Stimulated activated CD4-positive, alpha-beta T cell treated with anti-CD3 and anti-CD28 coated beads, Interleukin-12 subunit alpha, Interleukin-12 subunit beta, amount 100 ng/mL, for 24 hours (primary cell): ENCODE data around the gene WDR44.
A peak's percentile ranks its signal among the peaks of the same experiment; 100 is the strongest.
"Not testable (repeated sequence)": the region's sequence is repeated elsewhere in the genome, so short reads cannot be mapped to it uniquely, and the experiment has no call there.

Source experiments
- DNase-seq, 2 experiments: peaks; one replicate each; pipeline ENCODE4 v3.0.0-alpha.2; 2020; ENCODE audit warnings: low read depth in 2 of 2

The WDR44 gene

GRCh38 chrX:118482384-118482783 is 136.5 kb downstream of the WDR44 start:
- not testable (repeated sequence) for DNase-seq

DNA sequence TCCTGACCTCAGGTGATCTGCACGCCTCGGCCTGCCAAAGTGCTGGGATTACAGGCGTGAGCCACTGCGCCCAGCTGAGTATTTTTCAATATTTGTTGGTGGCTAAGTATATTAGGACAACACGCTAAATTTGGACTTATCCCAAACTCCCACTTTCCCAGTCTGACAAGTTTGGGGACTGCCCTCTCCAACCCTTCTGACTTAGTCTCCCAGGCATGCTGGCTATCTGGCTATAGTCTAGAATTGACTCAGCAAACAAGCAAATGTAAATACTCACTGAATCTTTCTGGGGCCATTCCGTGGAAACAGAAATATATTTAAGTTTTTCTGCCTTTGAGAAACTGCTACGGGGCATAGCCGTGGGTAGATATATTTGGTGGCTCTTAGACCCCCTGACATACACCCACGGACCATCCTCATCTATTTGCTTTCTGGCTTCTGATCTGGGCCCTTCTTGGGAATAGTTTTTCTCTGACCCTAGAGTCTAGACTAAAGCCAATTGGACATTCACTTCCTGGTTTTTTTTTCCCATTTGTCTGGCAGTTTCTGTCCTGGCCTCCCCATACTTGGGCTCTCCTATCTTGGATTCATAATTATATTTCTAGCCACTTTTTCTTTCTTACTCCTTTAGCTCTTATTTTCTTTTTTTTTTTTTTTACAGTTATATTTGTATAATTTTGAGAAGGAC is 138.5 kb downstream of the WDR44 start:
- no peak for DNase-seq

DNA sequence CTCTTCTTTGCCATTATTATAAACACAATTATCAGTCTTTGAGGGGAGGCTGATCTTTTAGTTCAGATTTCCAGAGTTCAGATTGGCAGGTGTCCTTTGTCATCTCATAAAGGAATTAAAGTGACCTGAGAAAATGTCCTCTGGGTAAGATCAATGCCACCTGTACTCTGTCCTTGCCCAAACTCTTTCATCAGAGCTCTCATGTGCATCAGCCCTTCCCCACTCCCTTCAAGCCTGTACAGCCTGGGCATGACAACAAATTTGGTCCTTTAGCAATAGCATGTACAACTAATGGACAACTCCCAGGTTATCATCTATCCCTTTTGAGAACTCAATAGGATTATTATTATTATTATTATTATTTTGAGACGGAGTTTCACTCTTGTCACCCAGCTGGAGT is 140.8 kb downstream of the WDR44 start:
- DNase-seq, result not testable (repeated sequence)

DNA sequence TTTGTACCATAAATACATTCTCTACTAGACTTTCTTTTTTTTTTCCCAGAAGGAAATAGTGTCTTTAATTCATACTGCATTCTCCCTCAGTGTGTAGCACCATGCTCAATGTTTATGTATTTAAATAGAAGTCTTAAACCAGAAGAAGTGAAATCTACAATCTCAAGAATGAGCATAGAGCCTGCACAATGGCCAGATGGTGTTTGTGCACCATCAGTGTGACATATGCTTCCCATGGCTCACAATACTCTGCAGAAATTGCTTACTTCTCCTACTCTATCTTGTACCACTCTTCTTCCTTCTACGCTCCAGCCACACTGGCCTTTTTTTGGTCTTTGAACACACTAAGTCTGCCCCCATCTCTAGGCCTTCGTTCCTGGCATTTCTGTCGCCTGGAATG is 147.1 kb downstream of the WDR44 start:
- no peak for DNase-seq

GRCh38 chrX:118493653-118494297 is 147.9 kb downstream of the WDR44 start:
- DNase-seq, result no peak

DNA sequence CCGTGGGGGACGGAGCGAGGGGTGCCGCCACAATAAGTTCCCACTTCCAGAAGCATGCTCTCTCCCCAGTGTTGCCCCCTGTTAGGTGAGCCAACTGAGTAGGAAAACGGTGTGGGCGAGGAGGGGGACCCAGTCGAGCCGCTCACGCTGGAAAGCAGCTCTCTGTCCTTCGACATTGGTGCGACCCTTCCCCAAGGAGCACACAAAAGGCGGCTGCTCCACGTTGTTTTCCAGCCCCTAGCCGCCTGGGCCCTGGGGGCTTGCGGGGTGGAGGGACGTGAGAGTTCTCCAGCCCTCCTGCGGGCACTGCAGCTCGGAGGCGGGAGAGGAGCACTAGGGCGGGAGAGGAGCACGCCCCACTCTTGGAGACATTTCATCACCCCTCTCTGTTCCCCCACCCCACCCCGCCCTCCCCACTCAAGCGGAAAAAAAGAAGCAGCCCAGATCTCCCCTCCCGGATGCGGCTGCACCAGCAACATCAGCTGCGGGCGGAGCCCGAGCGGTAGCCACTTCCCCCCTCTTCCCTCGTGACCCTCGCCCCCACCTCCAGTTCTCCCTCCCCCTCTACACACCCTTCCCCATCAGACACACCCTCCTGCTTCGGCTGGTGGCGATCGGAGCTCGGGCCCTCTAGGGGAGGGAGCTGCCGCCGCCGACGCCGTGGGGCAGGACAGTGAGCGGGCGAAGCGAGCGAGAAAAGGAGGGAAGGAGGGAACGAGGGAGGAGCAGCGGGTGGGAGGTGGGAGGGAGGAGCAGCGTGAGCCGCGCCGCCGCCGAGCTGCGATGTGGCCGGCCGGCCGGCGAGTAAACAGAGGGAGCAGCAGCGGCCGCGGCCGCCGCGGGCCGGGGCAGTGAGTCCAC is 149.4 kb downstream of the WDR44 start, which contains the start of gene DOCK11:
Gene DOCK11 (plus strand): TSS at position 755 of the 861 bp plus-strand sequence. CDS start 157 bp downstream, outside the sequence.
- peak; percentile 54 to 66 for DNase-seq

GRCh38 chrX:118495958-118496762 is 150.3 kb downstream of the WDR44 start:
- DNase-seq, result peak; percentile 43 to 48

DNA sequence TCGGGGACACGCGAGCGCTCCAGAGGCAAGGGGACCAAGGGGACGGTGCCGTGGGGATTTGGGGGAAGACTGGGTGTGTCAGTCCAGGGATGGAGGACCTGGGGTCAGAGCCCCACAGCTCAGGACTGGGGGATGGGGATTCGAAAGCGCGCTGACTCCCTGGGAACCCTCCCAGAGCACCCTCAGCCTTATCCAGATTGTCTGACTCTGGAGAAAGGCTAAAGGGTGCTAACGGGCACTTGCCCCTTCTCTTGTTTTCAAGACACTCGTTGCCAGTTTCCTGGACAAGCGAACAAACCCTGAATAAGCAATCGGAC is 150.8 kb downstream of the WDR44 start:
- no peak for DNase-seq

DNA sequence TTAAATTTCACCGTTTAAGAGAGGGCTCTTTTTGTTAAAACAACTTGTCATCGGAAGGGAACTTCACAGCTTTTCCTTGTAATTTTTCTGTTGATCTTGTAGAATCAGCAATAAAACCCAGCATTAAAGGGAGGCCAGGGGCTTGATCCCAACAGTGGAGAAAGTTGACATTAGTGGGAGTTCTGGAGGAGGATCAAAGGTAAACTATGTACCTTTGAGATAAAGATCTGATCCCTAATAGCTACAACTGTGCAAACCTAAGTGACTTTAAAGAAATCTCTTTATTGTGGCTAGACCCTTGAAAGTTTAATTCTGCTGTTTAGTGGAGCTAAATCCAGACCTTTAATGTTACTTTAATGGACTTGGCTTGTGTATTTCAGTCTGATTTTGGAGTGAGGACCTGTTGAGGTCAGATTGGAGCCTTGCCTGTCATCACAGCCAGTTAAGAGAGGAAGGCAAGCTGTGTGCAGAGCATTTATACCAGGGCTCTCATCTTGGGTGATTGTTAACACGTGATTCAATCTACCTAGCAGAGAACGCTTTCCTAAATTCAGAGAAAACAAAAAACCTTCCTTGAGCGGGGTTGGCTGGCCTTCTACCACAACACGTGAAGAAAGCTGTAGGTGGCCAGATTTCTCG is 151.4 kb downstream of the WDR44 start:
- no peak for DNase-seq

- no peak for DNase-seq
Observed at GRCh38 chrX:118498351-118498750, 152.4 kb downstream of the WDR44 start.

GRCh38 chrX:118498755-118499154 is 152.8 kb downstream of the WDR44 start:
- DNase-seq, result no peak

DNA sequence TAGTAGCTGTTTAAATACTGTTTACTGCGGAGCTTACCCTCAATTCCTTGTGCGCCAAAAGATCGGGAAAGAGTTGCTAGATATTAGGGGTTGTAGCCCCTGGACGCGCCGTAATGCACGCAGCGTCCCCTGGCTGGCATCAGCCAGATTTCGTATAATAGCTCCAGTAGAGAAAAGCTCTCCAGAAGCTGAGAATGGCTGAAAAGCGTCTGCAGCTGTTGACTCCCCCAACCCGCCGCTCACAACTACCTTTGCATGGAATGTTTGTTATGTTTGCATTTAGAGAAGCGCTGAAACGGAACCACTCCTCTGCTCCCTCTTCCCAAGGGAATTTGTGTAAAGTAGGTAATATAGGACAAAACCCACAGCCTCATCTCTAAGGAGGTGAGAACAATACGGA is 153.4 kb downstream of the WDR44 start:
- DNase-seq, result no peak
